Trophoblast cell (in vitro differentiated cells and primary cell): ENCODE data around the gene BDKRB1.

ENCODE experiments used
- DNase-seq, 2 donors: peaks; one replicate each; pipeline ENCODE4 v3.0.0-alpha.2; 2016
- H2AFZ ChIP-seq: 2 replicates; pipeline ENCODE4 v1.6.1; 2013; ENCODE audit warnings: low read length, moderate library complexity, mild to moderate bottlenecking; ENCODE audit not compliant: insufficient read depth, poor library complexity
- H2AK5ac ChIP-seq: 2 replicates; pipeline ENCODE4 v1.6.1; 2013; ENCODE audit warnings: mild to moderate bottlenecking, low read length
- H2BK120ac ChIP-seq: 2 replicates; pipeline ENCODE4 v1.6.1; 2013; ENCODE audit warnings: low read length, mild to moderate bottlenecking, moderate library complexity; ENCODE audit not compliant: insufficient read depth, poor library complexity
- H2BK12ac ChIP-seq: 2 replicates; pipeline ENCODE4 v1.6.1; 2013; ENCODE audit warnings: mild to moderate bottlenecking, low read length, moderate library complexity
- H2BK5ac ChIP-seq: 2 replicates; pipeline ENCODE4 v1.6.1; 2013; ENCODE audit warnings: low read length, low read depth, moderate library complexity, mild to moderate bottlenecking; ENCODE audit not compliant: poor library complexity
- H3K14ac ChIP-seq: 2 replicates; pipeline ENCODE4 v1.6.1; 2013; ENCODE audit warnings: mild to moderate bottlenecking, low read length
- H3K18ac ChIP-seq: 2 replicates; pipeline ENCODE4 v1.6.1; 2013; ENCODE audit warnings: mild to moderate bottlenecking, low read length
- H3K23ac ChIP-seq: 2 replicates; pipeline ENCODE4 v1.6.1; 2013; ENCODE audit warnings: low read length
- H3K27ac ChIP-seq: 2 replicates; pipeline ENCODE4 v1.5.1; 2013; ENCODE audit warnings: low read depth, mild to moderate bottlenecking, inconsistent platforms, low read length, moderate library complexity
- H3K27me3 ChIP-seq: 2 replicates; pipeline ENCODE4 v1.6.1; 2013; ENCODE audit warnings: inconsistent platforms, mild to moderate bottlenecking, low read length, moderate library complexity; ENCODE audit not compliant: insufficient read depth
- H3K36me3 ChIP-seq, 2 experiments: 1 replicate in 1 of 2; 2 replicates in 1 of 2; pipeline ENCODE4 v1.6.1; 2013; ENCODE audit warnings: low read length in 2 of 2, mild to moderate bottlenecking in 2 of 2, moderate library complexity in 1 of 2; ENCODE audit not compliant: insufficient read depth in 2 of 2, control insufficient read depth in 1 of 2
- H3K4ac ChIP-seq: 2 replicates; pipeline ENCODE4 v1.6.1; 2013; ENCODE audit warnings: low read depth, mild to moderate bottlenecking, low read length, moderate library complexity
- H3K4me1 ChIP-seq, 2 experiments: 1 replicate in 1 of 2; 2 replicates in 1 of 2; pipeline ENCODE4 v1.6.1; 2013; ENCODE audit warnings: low read length in 2 of 2, mild to moderate bottlenecking in 2 of 2, moderate library complexity in 1 of 2; ENCODE audit not compliant: insufficient read depth in 2 of 2, control insufficient read depth in 1 of 2
- H3K4me2 ChIP-seq: 2 replicates; pipeline ENCODE4 v1.6.1; 2013; ENCODE audit warnings: inconsistent platforms, mild to moderate bottlenecking, low read length, moderate library complexity
- H3K4me3 ChIP-seq: 2 replicates; pipeline ENCODE4 v1.5.1; 2013; ENCODE audit warnings: mild to moderate bottlenecking, low read depth, low read length, inconsistent platforms
- H3K79me1 ChIP-seq: one replicate; pipeline ENCODE4 v1.6.1; 2013; ENCODE audit warnings: low read length
- H3K79me2 ChIP-seq: 2 replicates; pipeline ENCODE4 v1.6.1; 2013; ENCODE audit warnings: low read length, mild to moderate bottlenecking; ENCODE audit not compliant: control insufficient read depth, insufficient read depth, poor library complexity
- H3K9ac ChIP-seq: 2 replicates; pipeline ENCODE4 v1.6.1; 2013; ENCODE audit warnings: mild to moderate bottlenecking, low read length
- H3K9me3 ChIP-seq: 2 replicates; pipeline ENCODE4 v1.6.1; 2013; ENCODE audit warnings: low read depth, mild to moderate bottlenecking, control low read depth, inconsistent platforms, low read length; ENCODE audit not compliant: insufficient read depth
- H4K12ac ChIP-seq: 2 replicates; pipeline ENCODE4 v1.6.1; 2013; ENCODE audit warnings: low read depth, mild to moderate bottlenecking, low read length, moderate library complexity
- H4K8ac ChIP-seq: 2 replicates; pipeline ENCODE4 v1.6.1; 2013; ENCODE audit warnings: low read depth, mild to moderate bottlenecking, low read length, moderate library complexity
- H4K91ac ChIP-seq: one replicate; pipeline ENCODE4 v1.6.1; 2013; ENCODE audit warnings: low read depth, mild to moderate bottlenecking, low read length, moderate library complexity
- WGBS: extraction: QIAGEN DNeasy Blood & Tissue Kit; methylation state at CpG from one replicate; pipeline ENCODE4 v1.1.7; 2013; ENCODE audit warnings: missing lambda C conversion rate; ENCODE audit not compliant: insufficient read length, insufficient coverage; ENCODE audit errors: extremely low coverage; 5-methylcytosine and 5-hydroxymethylcytosine counted together

BDKRB1 gene

GRCh38 chr14:96277890-96278289 is 21.9 kb downstream of the BDKRB1 start:
- H2AFZ ChIP-seq = peak overlapping the region; percentile 33
- peak overlapping the region; percentile 99 for H4K91ac ChIP-seq
- no CpG with 5 or more reads among the region's 1 CpG for WGBS
- peaks cover 0 to 5% of the 10 kb centered on the region in 2 experiments for H3K36me3 ChIP-seq
- H4K12ac ChIP-seq = no peak overlapping the region
- no peak overlapping the region for H3K9ac ChIP-seq
- H3K27me3 ChIP-seq = no peaks in the 10 kb centered on the region
- H3K9me3 ChIP-seq = peaks cover 3% of the 10 kb centered on the region
- no peak overlapping the region for H3K4me3 ChIP-seq
- H2BK120ac ChIP-seq = peak overlapping the region; percentile 99
- peak overlapping the region; percentile 98 for H2AK5ac ChIP-seq
- H3K4ac ChIP-seq = peak overlapping the region; percentile 66
- H3K18ac ChIP-seq = peak overlapping the region; percentile 80
- peak overlapping the region; percentile 47 for H4K8ac ChIP-seq
- H2BK12ac ChIP-seq = peak overlapping the region; percentile 99
- peak overlapping the region; percentile 94 for H3K14ac ChIP-seq
- H3K4me2 ChIP-seq = no peak overlapping the region
- peaks cover 32 to 33% of the 10 kb centered on the region in 2 experiments for H3K4me1 ChIP-seq
- H2BK5ac ChIP-seq = peak overlapping the region; percentile 92
- no peak for DNase-seq
- H3K23ac ChIP-seq = no peak overlapping the region
- H3K79me2 ChIP-seq = peaks cover 11% of the 10 kb centered on the region
- H3K79me1 ChIP-seq = peaks cover 62% of the 10 kb centered on the region
- H3K27ac ChIP-seq = no peak overlapping the region

DNA sequence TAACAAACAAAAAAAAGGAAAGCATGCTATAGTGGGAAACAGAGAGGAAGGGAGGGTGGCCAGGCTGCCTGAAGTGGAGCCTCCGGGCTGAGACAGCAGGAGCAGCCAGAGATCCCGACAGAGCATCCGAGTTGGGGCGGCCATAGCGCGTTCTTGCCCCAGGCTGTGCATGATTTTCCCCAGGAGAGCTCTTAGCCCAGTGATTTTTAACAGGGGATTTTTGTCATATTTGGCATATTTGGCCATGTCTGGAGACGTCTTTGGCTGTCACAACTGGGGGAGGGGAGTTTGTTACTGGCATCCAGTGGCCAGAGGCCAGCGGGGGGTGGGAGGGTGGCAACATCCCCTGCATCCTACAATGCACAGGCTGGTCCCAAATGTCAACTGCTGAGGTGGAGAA is 23.6 kb downstream of the BDKRB1 start:
- no peak overlapping the region for H3K14ac ChIP-seq
- no peaks in the 10 kb centered on the region for H3K27me3 ChIP-seq
- no peak overlapping the region for H4K12ac ChIP-seq
- peaks cover 59% of the 10 kb centered on the region for H3K79me1 ChIP-seq
- WGBS = no CpG with 5 or more reads among the region's 8 CpGs
- no peak overlapping the region for H3K23ac ChIP-seq
- H2BK120ac ChIP-seq = peak overlapping the region; percentile 96
- H3K27ac ChIP-seq = peak overlapping the region; percentile 95
- H4K91ac ChIP-seq = peak overlapping the region; percentile 95
- no peak overlapping the region for H2AFZ ChIP-seq
- peak overlapping the region; percentile 10 for H3K18ac ChIP-seq
- DNase-seq = peak; percentile 57 to 74
- H3K4me3 ChIP-seq = no peak overlapping the region
- peaks cover 3% of the 10 kb centered on the region for H3K9me3 ChIP-seq
- H2BK5ac ChIP-seq = peak overlapping the region; percentile 96
- peak overlapping the region; percentile 72 for H4K8ac ChIP-seq
- peak overlapping the region; percentile 4 for H3K4me2 ChIP-seq
- peaks cover 11% of the 10 kb centered on the region for H3K79me2 ChIP-seq
- H2BK12ac ChIP-seq = peak overlapping the region; percentile 64
- peaks cover 28% of the 10 kb centered on the region in 2 experiments for H3K4me1 ChIP-seq
- H3K36me3 ChIP-seq = peaks cover 4 to 11% of the 10 kb centered on the region in 2 experiments
- no peak overlapping the region for H3K9ac ChIP-seq
- H2AK5ac ChIP-seq = peak overlapping the region; percentile 28
- peak overlapping the region; percentile 9 for H3K4ac ChIP-seq

GRCh38 chr14:96280104-96280503 is 24.1 kb downstream of the BDKRB1 start:
- peak overlapping the region; percentile 64 for H2BK12ac ChIP-seq
- peak overlapping the region; percentile 72 for H4K8ac ChIP-seq
- no CpG with 5 or more reads among the region's 2 CpGs for WGBS
- H3K27me3 ChIP-seq = no peaks in the 10 kb centered on the region
- no peak overlapping the region for H2AFZ ChIP-seq
- peak overlapping the region; percentile 95 for H2BK5ac ChIP-seq
- peaks cover 3% of the 10 kb centered on the region for H3K9me3 ChIP-seq
- H3K18ac ChIP-seq = peak overlapping the region; percentile 10
- no peak for DNase-seq
- H3K4me1 ChIP-seq = peaks cover 24% of the 10 kb centered on the region in 2 experiments
- H3K27ac ChIP-seq = peak overlapping the region; percentile 95
- H4K12ac ChIP-seq = no peak overlapping the region
- H3K36me3 ChIP-seq = peaks cover 4 to 11% of the 10 kb centered on the region in 2 experiments
- H2BK120ac ChIP-seq = peak overlapping the region; percentile 88
- peak overlapping the region; percentile 4 for H3K4me2 ChIP-seq
- peaks cover 54% of the 10 kb centered on the region for H3K79me1 ChIP-seq
- H3K4ac ChIP-seq = peak overlapping the region; percentile 9
- H3K9ac ChIP-seq = no peak overlapping the region
- H3K79me2 ChIP-seq = peaks cover 11% of the 10 kb centered on the region
- peak overlapping the region; percentile 90 for H4K91ac ChIP-seq
- peak overlapping the region; percentile 28 for H2AK5ac ChIP-seq
- no peak overlapping the region for H3K4me3 ChIP-seq
- peak overlapping the region; percentile 28 for H3K14ac ChIP-seq
- H3K23ac ChIP-seq = no peak overlapping the region

DNA sequence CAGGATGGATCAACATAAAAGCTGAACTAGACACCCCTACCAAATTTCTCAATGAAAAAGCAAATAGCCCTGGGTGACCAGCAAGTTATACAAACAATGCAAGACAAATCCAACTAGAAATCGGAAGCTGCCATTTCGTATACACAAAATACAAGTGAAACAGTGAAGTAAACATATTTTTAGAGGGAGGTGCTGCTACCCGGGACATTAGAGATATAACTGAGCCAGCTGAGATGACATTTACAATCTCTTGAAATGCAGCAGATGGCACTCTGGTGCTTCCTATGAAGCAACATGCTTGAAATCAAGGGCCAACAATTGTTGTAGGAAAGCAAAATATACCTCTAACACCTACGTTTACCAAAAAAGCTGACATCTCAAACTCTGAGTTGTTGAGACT is 25.5 kb downstream of the BDKRB1 start:
- Histone ChIP-seq H3K18ac (no peak overlapping the region), H3K9me3 (peaks cover 3% of the 10 kb centered on the region), H3K4me2 (no peak overlapping the region), H3K27ac (peak overlapping the region; percentile 64), H3K4me1 (peaks cover 23% of the 10 kb centered on the region in 2 experiments), H3K36me3 (peaks cover 7 to 11% of the 10 kb centered on the region in 2 experiments), H3K9ac (no peak overlapping the region), H2BK12ac (peak overlapping the region; percentile 54), H2BK5ac (peak overlapping the region; percentile 14), H3K4ac (no peak overlapping the region), H3K14ac (peak overlapping the region; percentile 40), H4K91ac (peak overlapping the region; percentile 51), H3K23ac (no peak overlapping the region), H2AK5ac (peak overlapping the region; percentile 23), H4K8ac (no peak overlapping the region), H2BK120ac (peak overlapping the region; percentile 28), H3K4me3 (no peak overlapping the region), H3K79me2 (peaks cover 11% of the 10 kb centered on the region), H3K79me1 (peaks cover 54% of the 10 kb centered on the region), H3K27me3 (no peaks in the 10 kb centered on the region), H4K12ac (no peak overlapping the region), H2AFZ (no peak overlapping the region)
- DNase-seq = no peak
- no CpG with 5 or more reads among the region's 4 CpGs for WGBS
